Gastroesophageal sphincter (tissue), 3 donors: Measurements from ENCODE around the gene ING2.

Source experiments
- EP300 ChIP-seq: sonication (generic); formaldehyde crosslinking; IDR thresholded peaks from one replicate; pipeline ENCODE4 v1.6.1; 2017; ENCODE audit warnings: antibody characterized with exemption, mild to moderate bottlenecking
- POLR2A ChIP-seq, 2 donors: fragments of 450-650 bp; IDR thresholded peaks; one replicate each; pipeline ENCODE4 v1.6.1; 2017; ENCODE audit warnings: antibody characterized with exemption in 2 of 2, mild to moderate bottlenecking in 2 of 2, moderate library complexity in 1 of 2
- POLR2AphosphoS5 ChIP-seq: sonication (generic); formaldehyde crosslinking; IDR thresholded peaks from one replicate; pipeline ENCODE4 v1.6.1; 2017; ENCODE audit warnings: antibody characterized with exemption
- TF ChIP-seq, protein P1 (sequence below), 4 experiments: fragments of 200-600 bp in 2 of 4; fragments of 450-650 bp in 2 of 4; sonication (generic) in 1 of 4; IDR thresholded peaks; one replicate each; pipeline ENCODE4 v1.5.1; 2017 to 2019; ENCODE audit warnings: antibody characterized with exemption in 4 of 4, mild to moderate bottlenecking in 2 of 4, moderate library complexity in 2 of 4

DNA sequence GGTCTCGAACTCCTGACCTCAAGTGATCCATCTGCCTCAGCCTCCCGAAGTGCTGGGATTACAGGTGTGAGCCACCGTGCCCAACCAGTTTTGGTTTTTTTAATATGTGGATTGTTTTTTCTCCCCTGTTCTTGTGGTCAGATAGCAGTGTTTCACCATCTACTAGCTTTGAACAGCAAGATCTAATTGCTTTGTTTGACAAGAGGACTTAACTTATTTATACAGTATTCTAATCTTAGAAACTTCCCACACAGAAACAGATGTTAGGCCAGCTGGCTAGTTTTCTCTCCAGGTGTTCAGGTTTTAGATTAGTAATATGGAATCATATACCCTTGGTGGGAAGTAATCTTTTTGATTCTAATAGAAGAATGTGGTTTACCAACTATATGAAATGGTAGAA is 12.9 kb downstream of the ING2 start:
- TF ChIP-seq POLR2A (IDR thresholded peaks at IDR 0.05) = no peak
- TF ChIP-seq, protein P1, sequence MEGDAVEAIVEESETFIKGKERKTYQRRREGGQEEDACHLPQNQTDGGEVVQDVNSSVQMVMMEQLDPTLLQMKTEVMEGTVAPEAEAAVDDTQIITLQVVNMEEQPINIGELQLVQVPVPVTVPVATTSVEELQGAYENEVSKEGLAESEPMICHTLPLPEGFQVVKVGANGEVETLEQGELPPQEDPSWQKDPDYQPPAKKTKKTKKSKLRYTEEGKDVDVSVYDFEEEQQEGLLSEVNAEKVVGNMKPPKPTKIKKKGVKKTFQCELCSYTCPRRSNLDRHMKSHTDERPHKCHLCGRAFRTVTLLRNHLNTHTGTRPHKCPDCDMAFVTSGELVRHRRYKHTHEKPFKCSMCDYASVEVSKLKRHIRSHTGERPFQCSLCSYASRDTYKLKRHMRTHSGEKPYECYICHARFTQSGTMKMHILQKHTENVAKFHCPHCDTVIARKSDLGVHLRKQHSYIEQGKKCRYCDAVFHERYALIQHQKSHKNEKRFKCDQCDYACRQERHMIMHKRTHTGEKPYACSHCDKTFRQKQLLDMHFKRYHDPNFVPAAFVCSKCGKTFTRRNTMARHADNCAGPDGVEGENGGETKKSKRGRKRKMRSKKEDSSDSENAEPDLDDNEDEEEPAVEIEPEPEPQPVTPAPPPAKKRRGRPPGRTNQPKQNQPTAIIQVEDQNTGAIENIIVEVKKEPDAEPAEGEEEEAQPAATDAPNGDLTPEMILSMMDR (IDR thresholded peaks at IDR 0.05) = no peak
- TF ChIP-seq POLR2AphosphoS5 = peak; percentile 12
- no peak for TF ChIP-seq EP300
